Activated naive CD8-positive, alpha-beta T cell treated with anti-CD3 and anti-CD28 coated beads for 36 hours (primary cell): Measurements from ENCODE around the gene DNASE1L2. TPM values are rescaled to one million over a fixed set of nuclear protein-coding genes. Genes with fewer than 3 reads are reported as not detected.

Experiments
- DNase-seq: peaks from one replicate; pipeline ENCODE4 v3.0.0; 2021
- H3K27ac Mint-ChIP-seq: one replicate; pipeline ENCODE4 v1.8.0; 2022; ENCODE audit warnings: mild to moderate bottlenecking, moderate library complexity, mixed read lengths
- H3K27me3 Mint-ChIP-seq: one replicate; pipeline ENCODE4 v1.8.0; 2022; ENCODE audit warnings: mild to moderate bottlenecking, mixed read lengths
- H3K36me3 Mint-ChIP-seq: one replicate; pipeline ENCODE4 v1.8.0; 2021; ENCODE audit warnings: mild to moderate bottlenecking, mixed read lengths
- H3K4me1 Mint-ChIP-seq: one replicate; pipeline ENCODE4 v1.8.0; 2021; ENCODE audit warnings: mixed read lengths
- H3K4me3 Mint-ChIP-seq: one replicate; pipeline ENCODE4 v1.8.0; 2022; ENCODE audit warnings: mild to moderate bottlenecking, moderate library complexity, mixed read lengths
- H3K9me3 Mint-ChIP-seq: one replicate; pipeline ENCODE4 v1.8.0; 2022; ENCODE audit warnings: mixed read lengths
- total RNA-seq, 2 experiments: library from RNA; stranded (reverse); gene quantifications; one replicate each; pipeline ENCODE4 v1.2.3, GENCODE V29; 2021

DNASE1L2 gene
- total RNA-seq, 2 experiments from 2014 or later = 0.87 to 0.92 TPM

DNA sequence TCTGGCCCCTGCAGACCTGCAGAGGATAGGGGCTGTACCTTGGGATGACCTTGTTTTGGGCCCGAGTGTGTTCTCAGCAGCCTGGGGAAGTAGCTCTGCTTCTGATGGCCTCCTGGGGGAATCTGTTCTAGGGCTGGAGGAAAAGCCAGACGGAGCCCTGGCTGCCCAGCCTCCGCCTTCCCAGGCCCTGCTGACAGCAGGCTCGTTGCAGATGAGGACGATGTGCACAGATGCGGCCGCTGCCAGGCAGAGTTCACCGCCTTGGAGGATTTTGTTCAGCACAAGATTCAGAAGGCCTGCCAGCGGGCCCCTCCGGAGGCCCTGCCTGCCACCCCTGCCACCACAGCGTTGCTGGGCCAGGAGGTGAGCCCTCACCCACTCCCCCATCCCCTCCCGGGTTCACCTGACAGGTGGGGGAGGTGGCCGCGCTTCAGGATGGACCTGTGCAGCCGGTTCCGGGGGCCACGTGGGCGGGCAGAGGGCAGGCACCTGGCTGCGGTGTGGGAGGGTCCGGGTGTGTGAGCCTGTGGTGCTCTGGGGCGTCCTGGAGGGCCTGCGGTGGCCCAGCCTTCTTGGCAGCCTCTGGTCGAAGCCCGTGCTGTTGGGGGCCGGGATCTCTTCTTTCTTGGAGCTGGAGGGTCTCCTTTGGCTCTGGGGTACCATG, 8.0 kb upstream of the DNASE1L2 start:
- H3K4me3 Mint-ChIP-seq = no peak overlapping the region
- peaks cover 9% of the 10 kb centered on the region for H3K4me1 Mint-ChIP-seq
- no peaks in the 10 kb centered on the region for H3K27me3 Mint-ChIP-seq
- H3K36me3 Mint-ChIP-seq = peaks cover 17% of the 10 kb centered on the region
- no peak overlapping the region for H3K27ac Mint-ChIP-seq
- H3K9me3 Mint-ChIP-seq = no peaks in the 10 kb centered on the region
- no peak for DNase-seq

DNA sequence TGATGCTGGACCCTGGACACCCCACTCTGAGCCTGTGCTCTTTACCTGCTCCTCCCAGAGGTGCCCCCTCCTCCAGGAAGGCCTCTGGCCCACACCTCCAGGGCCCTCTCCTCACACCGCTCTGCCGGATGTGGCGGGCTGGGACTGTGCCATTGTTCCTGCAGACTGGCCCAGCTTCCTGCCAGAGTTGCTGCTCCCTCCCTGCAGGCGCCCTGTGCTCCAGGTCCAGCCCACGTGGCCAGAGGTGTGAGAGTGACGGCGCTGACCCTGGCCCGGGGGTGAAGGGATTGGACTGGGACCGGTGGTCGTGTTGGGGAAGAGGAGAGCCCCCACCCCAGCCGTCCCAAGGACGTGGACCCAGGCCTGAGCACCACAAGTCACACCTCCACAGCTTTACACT, 7.2 kb upstream of the DNASE1L2 start:
- H3K4me3 Mint-ChIP-seq = no peak overlapping the region
- H3K27me3 Mint-ChIP-seq = no peaks in the 10 kb centered on the region
- H3K4me1 Mint-ChIP-seq = peaks cover 9% of the 10 kb centered on the region
- H3K36me3 Mint-ChIP-seq = peaks cover 20% of the 10 kb centered on the region
- H3K27ac Mint-ChIP-seq = no peak overlapping the region
- DNase-seq = no peak
- no peaks in the 10 kb centered on the region for H3K9me3 Mint-ChIP-seq

DNA sequence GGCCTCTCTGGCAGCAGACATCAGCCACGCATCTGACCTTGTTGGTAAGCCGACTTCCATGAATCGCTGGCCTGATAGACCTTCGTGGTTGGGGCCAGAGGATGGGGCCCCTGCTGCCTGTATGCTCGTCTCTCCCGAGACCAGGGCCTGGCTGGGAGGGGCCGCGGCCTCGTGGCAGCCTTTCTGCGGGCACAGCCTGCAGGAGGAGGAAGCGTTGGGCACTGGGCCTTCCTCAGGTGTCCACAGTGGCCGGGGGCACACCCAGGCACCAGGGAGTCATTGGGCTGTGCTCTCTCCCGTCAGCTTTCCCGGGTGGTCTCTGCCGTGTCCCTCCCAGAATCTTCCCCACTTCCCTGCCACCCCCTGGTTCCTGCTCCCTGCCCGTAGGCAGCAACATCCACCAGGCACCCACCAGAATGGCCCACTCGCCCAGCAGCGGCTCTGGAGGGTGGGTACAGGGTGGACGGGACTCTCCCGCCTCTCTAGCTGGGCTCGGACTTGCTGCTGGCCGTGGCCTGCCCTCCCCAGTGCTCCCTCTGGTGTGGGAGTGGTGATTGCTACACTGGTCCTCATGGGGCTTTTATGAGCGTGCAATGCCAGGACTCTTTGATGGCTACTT, 6.5 kb upstream of the DNASE1L2 start:
- Mint-ChIP-seq H3K27ac (no peak overlapping the region), H3K4me1 (peaks cover 9% of the 10 kb centered on the region), H3K36me3 (peaks cover 16% of the 10 kb centered on the region), H3K4me3 (no peak overlapping the region), H3K27me3 (no peaks in the 10 kb centered on the region), H3K9me3 (no peaks in the 10 kb centered on the region)
- no peak for DNase-seq

DNA sequence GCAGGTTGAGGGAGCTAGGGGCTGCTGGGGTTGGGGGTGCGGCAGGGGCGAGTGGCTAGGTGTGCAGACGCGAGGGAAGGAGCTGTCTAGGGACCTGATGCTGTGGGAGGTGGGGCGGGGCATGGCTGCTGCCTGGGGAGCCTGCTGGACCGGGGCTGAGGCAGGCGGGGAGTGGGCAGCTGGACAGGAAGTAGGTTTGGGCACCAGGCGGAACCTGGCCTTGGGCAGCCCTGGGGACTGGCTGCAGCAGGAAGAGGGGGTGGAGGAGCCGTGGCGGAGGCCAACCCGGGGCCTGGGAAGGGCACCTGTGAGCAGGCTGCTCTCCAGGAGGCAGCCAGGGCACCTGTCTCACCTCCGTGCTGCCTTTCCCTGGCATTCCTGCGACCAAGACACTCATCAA, 5.9 kb upstream of the DNASE1L2 start:
- no peak overlapping the region for H3K27ac Mint-ChIP-seq
- H3K4me1 Mint-ChIP-seq = peaks cover 6% of the 10 kb centered on the region
- no peak for DNase-seq
- no peak overlapping the region for H3K4me3 Mint-ChIP-seq
- peaks cover 15% of the 10 kb centered on the region for H3K36me3 Mint-ChIP-seq
- H3K27me3 Mint-ChIP-seq = no peaks in the 10 kb centered on the region
- H3K9me3 Mint-ChIP-seq = no peaks in the 10 kb centered on the region

DNA sequence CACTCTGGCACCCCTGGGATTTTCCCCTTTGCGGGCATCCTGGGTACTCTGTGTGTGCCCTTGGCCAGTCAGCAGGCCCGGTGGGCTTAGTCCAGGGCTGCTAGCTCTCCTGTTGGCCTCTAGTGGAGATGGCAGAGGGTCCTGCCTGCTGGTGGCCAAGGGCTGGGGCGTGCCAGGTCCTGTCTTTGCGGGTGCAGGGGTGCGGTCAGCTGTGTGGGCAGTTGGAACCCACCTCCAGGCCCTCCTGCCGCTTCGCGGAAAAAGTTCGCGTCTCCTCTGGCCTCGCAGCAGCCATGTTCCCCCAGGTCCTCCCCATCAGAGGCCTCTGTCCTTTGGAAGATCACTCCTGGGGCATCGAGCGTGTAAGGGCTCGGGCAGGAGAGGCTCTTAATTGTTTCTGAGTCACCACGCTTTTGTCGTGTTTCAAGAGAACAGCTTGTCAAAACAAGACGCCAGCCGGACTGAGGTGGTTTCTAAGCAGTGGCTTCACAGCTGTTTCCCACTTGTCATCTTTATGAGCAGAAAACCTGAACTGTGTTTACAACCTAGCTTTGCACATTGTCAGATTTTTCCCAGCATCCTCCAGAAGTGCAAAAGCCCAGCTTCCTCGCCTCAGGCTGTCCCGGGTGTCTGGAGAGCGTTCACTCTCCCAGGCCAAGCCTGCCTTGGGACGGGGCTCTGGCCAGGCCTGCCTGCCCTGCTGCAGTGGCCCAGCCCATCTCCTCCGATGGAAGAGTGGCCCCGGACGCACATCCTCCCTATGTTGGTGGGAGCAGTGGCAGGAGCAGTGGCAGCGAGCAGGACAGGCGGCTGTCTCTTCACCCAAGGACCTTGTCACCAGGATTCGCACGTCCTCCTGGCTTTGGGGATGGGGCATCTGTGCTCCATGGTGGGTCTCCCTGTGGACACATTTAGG, 5.0 kb upstream of the DNASE1L2 start:
- DNase-seq = no peak
- Mint-ChIP-seq H3K9me3 (no peaks in the 10 kb centered on the region), H3K4me1 (peaks cover 1% of the 10 kb centered on the region), H3K4me3 (no peak overlapping the region), H3K27ac (no peak overlapping the region), H3K27me3 (no peaks in the 10 kb centered on the region), H3K36me3 (peaks cover 12% of the 10 kb centered on the region)

DNA sequence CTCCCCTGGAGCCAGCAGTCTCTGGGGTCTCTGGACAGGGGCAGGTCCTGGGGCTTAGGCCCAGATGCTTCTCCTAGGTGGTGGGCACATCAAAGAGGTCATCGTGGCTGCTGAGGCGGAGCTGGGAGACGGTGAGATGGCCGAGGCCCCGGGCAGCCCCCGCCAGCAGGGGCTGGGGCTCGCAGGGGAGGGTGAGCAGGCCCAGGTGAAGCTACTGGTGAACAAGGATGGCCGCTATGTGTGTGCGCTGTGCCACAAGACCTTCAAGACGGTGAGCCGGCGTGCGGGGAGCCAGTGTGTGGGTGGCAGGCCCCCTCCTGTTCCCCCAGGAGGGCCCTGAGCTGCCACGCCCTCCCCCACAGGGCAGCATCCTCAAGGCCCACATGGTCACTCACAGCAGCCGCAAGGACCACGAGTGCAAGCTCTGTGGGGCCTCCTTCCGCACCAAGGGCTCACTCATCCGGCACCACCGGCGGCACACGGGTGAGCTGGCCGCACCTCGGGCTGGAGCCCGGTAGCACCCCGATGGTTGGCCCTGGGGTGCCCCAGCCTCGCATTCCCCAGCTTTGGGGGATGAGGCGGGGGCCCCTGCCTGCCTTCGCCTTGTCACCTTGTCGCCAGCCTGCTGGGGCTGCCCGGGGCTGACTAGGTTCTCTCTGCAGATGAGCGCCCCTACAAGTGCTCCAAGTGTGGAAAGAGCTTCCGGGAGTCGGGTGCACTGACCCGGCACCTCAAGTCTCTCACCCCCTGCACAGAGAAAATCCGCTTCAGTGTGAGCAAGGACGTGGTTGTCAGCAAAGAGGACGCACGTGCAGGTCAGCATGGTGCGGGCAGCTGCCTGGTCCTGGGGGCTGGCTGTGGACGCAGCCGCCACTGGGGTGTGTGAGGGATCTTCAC, 3.9 kb upstream of the DNASE1L2 start:
- peaks cover 12% of the 10 kb centered on the region for H3K36me3 Mint-ChIP-seq
- no peaks in the 10 kb centered on the region for H3K9me3 Mint-ChIP-seq
- H3K27me3 Mint-ChIP-seq = peaks cover 2% of the 10 kb centered on the region
- H3K4me1 Mint-ChIP-seq = no peaks in the 10 kb centered on the region
- H3K27ac Mint-ChIP-seq = no peak overlapping the region
- H3K4me3 Mint-ChIP-seq = no peak overlapping the region
- no peak for DNase-seq

DNA sequence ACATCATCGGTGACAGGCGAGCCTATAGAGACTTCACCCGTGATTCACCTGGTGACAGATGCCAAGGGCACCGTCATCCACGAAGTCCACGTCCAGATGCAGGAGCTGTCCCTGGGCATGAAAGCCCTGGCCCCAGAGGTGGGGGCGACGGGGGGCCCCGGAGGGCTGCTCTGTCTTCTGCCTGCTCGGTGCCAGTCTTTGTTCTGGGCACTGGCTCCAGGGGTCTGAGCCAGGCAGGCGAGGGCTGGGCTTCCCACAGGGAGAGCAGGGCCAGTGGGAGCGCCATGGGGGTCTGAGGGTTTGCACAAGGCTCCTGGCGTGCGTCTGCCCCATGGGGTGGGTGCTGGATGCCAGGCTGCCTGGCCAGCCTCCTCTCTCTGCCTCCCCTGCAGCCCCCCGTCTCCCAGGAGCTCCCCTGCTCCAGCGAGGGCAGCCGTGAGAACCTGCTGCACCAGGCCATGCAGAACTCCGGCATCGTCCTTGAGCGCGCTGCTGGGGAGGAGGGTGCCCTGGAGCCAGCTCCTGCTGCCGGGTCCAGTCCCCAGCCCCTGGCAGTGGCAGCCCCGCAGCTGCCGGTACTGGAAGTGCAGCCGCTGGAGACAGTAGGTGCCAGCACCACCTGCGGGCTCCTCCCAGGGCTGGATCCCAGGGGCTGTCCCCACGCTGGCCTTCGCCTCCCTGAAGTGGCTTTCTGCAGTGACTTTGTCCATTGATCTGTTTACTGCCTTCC, 3.0 kb upstream of the DNASE1L2 start:
- peaks cover 4% of the 10 kb centered on the region for H3K27me3 Mint-ChIP-seq
- no peak for DNase-seq
- H3K4me3 Mint-ChIP-seq = no peak overlapping the region
- peaks cover 12% of the 10 kb centered on the region for H3K36me3 Mint-ChIP-seq
- H3K4me1 Mint-ChIP-seq = no peaks in the 10 kb centered on the region
- H3K27ac Mint-ChIP-seq = no peak overlapping the region
- H3K9me3 Mint-ChIP-seq = no peaks in the 10 kb centered on the region

DNA sequence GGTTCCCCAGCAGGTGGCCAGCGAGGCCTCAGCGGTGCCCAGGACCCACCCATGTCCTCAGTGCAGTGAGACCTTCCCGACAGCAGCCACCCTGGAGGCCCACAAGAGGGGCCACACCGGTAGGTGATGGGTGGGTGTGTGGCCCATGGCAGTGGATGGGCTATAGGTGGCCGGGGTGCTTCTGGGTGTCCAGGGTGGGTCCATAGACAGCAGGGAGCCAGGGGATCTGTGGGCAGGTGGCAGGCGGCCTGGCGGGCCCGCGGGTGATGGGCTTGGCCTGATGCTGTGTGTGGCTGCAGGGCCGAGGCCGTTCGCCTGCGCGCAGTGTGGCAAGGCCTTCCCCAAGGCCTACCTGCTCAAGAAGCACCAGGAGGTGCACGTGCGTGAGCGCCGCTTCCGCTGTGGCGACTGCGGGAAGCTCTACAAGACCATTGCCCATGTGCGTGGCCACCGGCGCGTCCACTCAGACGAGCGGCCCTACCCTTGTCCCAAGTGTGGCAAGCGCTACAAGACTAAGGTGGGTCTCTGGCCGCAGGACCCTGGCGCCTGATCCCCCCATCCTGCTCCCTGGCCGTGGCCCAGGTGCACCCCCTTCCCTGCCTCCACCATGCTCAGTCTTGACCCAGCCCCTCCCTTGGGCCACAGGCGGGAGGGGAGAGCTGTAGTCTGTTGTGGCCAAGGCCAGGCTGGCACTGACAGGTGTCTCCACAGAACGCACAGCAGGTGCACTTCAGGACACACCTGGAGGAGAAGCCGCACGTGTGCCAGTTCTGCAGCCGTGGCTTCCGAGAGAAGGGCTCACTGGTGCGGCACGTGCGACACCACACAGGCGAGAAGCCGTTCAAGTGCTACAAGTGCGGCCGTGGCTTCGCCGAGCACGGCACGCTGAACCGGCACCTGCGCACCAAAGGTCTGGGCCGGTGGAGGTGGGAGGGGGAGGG, 2.1 kb upstream of the DNASE1L2 start:
- Mint-ChIP-seq H3K4me1 (no peaks in the 10 kb centered on the region), H3K27me3 (peaks cover 4% of the 10 kb centered on the region), H3K27ac (no peak overlapping the region), H3K4me3 (no peak overlapping the region), H3K9me3 (no peaks in the 10 kb centered on the region), H3K36me3 (peaks cover 11% of the 10 kb centered on the region)
- DNase-seq = no peak

DNA sequence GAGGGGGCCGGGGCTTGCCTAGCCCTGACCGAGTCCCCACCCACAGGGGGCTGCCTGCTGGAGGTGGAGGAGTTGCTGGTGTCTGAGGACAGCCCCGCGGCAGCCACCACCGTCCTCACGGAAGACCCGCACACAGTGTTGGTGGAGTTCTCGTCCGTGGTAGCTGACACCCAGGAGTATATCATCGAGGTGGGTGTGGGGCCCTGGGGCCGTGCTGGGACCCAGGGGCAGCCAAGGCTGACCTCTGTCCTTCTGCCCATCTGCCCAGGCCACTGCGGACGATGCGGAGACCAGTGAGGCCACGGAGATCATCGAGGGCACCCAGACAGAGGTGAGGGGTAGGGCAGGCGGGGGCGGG, 1.5 kb upstream of the DNASE1L2 start:
- no peaks in the 10 kb centered on the region for H3K4me1 Mint-ChIP-seq
- no peaks in the 10 kb centered on the region for H3K9me3 Mint-ChIP-seq
- no peak overlapping the region for H3K27ac Mint-ChIP-seq
- H3K36me3 Mint-ChIP-seq = peaks cover 11% of the 10 kb centered on the region
- no peak for DNase-seq
- no peak overlapping the region for H3K4me3 Mint-ChIP-seq
- H3K27me3 Mint-ChIP-seq = peaks cover 4% of the 10 kb centered on the region

DNA sequence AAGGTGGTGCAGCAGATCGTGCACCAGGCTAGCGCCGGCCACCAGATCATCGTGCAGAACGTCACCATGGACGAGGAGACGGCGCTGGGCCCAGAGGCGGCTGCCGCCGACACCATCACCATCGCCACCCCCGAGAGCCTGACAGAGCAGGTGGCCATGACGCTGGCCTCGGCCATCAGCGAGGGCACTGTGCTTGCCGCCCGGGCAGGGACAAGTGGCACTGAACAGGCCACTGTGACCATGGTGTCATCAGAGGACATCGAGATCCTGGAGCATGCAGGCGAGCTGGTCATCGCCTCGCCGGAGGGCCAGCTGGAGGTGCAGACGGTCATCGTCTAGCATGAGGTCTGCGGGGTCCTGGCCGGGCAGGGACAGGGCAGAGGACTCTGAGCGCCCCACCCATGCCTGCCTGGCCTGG, 1.0 kb upstream of the DNASE1L2 start:
- no peak for DNase-seq
- Mint-ChIP-seq H3K36me3 (peaks cover 7% of the 10 kb centered on the region), H3K27ac (no peak overlapping the region), H3K27me3 (peaks cover 4% of the 10 kb centered on the region), H3K4me3 (no peak overlapping the region), H3K9me3 (no peaks in the 10 kb centered on the region), H3K4me1 (no peaks in the 10 kb centered on the region)

DNA sequence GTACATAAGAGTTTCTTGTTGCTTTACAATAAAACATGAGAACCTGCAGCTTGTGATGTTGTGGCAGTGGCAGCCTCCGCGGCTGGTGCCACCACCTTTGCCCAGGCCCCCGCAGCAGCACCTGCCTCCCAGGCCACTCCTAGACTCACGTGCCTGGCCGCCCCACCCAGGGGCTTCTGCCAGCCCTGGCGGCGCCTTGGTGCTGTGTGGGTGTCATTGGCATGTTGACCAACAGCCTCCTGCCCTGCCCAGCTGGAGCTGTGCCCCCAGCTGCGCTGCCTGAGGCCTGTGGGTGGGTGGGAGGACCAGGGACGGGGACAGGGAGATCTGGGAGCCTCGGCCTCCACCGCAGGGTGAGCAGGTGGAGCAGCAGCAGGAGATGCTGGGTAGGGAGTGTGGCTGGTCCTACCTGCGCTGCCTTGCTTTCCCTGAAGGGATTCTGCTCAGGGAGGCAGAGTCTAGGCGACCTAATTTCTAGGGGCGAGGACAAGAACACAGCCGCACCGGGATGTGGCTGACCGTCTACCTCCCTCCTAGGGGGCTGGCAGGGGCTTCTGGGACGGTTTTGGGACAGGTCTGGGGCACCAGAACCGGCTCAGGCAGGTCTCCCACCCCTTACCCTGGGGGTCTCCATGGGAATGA, 428 bp upstream of the DNASE1L2 start:
- no peaks in the 10 kb centered on the region for H3K9me3 Mint-ChIP-seq
- no peaks in the 10 kb centered on the region for H3K4me1 Mint-ChIP-seq
- peaks cover 4% of the 10 kb centered on the region for H3K27me3 Mint-ChIP-seq
- no peak overlapping the region for H3K27ac Mint-ChIP-seq
- no peak for DNase-seq
- no peak overlapping the region for H3K4me3 Mint-ChIP-seq
- peaks cover 7% of the 10 kb centered on the region for H3K36me3 Mint-ChIP-seq

DNA sequence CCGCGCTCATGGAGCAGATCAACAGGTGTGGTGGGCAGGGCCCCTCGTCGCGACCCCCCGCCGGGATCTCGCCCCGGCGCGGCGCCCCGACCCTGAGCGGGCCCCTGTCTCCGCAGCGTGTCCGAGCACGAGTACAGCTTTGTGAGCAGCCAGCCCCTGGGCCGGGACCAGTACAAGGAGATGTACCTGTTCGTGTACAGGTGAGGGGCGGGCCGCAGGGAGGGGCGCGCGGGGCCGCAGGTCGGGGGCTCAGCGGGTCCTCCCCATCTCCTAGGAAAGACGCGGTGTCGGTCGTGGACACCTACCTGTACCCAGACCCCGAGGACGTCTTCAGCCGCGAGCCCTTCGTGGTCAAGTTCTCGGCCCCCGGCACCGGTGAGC, 848 bp downstream of the DNASE1L2 start:
- Mint-ChIP-seq H3K27ac (no peak overlapping the region), H3K4me3 (no peak overlapping the region), H3K27me3 (peaks cover 4% of the 10 kb centered on the region), H3K9me3 (no peaks in the 10 kb centered on the region), H3K4me1 (no peaks in the 10 kb centered on the region), H3K36me3 (peaks cover 3% of the 10 kb centered on the region)
- no peak for DNase-seq

DNA sequence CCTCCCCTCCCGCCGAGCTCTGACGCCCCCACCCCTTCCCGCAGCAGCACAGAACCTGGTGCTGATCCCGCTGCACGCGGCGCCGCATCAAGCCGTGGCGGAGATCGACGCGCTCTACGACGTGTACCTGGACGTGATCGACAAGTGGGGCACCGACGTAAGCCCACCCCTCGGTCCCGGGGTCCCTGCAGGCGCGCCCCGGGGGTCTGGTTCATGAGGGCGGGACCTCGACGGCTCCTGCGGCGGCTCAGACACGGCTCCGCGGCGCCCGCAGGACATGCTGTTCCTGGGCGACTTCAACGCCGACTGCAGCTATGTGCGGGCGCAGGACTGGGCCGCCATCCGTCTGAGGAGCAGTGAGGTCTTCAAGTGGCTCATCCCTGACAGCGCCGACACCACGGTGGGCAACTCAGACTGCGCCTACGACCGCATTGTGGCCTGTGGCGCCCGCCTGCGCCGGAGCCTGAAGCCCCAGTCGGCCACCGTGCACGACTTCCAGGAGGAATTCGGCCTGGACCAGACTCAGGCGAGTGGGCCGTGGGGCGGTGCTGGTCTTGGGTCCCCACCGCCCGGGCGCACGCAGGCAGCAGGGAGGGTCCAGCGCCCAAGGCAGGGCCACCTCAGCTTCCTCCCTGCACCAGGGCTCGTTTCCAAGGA, 1.4 kb downstream of the DNASE1L2 start:
- Mint-ChIP-seq H3K9me3 (no peaks in the 10 kb centered on the region), H3K36me3 (peaks cover 3% of the 10 kb centered on the region), H3K4me3 (no peak overlapping the region), H3K27me3 (peaks cover 4% of the 10 kb centered on the region), H3K4me1 (no peaks in the 10 kb centered on the region), H3K27ac (no peak overlapping the region)
- no peak for DNase-seq
